ENCODE measurements around the gene RCVRN. TPM values are rescaled to one million over a fixed set of nuclear protein-coding genes. Genes with fewer than 3 reads are reported as not detected.

Gene RCVRN
- polyA plus RNA-seq, 1 experiment = not detected

- ChIA-PET POLR2A (no interaction called here), CTCF (interaction anchor here (3.5 kb wide), 1 partner anchor 13 kb away, joined by 17 read pairs; no protein-coding TSS in a partner anchor)
- TF ChIP-seq, protein P1, sequence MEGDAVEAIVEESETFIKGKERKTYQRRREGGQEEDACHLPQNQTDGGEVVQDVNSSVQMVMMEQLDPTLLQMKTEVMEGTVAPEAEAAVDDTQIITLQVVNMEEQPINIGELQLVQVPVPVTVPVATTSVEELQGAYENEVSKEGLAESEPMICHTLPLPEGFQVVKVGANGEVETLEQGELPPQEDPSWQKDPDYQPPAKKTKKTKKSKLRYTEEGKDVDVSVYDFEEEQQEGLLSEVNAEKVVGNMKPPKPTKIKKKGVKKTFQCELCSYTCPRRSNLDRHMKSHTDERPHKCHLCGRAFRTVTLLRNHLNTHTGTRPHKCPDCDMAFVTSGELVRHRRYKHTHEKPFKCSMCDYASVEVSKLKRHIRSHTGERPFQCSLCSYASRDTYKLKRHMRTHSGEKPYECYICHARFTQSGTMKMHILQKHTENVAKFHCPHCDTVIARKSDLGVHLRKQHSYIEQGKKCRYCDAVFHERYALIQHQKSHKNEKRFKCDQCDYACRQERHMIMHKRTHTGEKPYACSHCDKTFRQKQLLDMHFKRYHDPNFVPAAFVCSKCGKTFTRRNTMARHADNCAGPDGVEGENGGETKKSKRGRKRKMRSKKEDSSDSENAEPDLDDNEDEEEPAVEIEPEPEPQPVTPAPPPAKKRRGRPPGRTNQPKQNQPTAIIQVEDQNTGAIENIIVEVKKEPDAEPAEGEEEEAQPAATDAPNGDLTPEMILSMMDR (IDR thresholded peaks at IDR 0.05; ENCODE audit: insufficient read depth, low read depth, low read length) = no peak
- Histone ChIP-seq H3K36me3 (ENCODE audit: control insufficient read depth, insufficient read depth, low read length) (no peaks in the 10 kb centered on the region), H3K4me3 (ENCODE audit: low read depth, low read length) (no peak overlapping the region), H3K27me3 (ENCODE audit: control insufficient read depth, insufficient read depth, low read length) (no peaks in the 10 kb centered on the region; the same call in 1 of the 2 replicates)
- no peak for DNase-seq (ENCODE audit: low read depth)
Measured at GRCh38 chr17:9937901-9938300, 32.8 kb upstream of the RCVRN start.

GRCh38 chr17:9937241-9937761, 32.2 kb upstream of the RCVRN start:
- POLR2A ChIA-PET = no interaction called here
- CTCF ChIA-PET = interaction anchor here (3.5 kb wide), 1 partner anchor 12 kb away, joined by 17 read pairs; no protein-coding TSS in a partner anchor
- Histone ChIP-seq H3K4me3 (ENCODE audit: low read depth, low read length) (no peak overlapping the region), H3K36me3 (ENCODE audit: control insufficient read depth, insufficient read depth, low read length) (no peaks in the 10 kb centered on the region), H3K27me3 (ENCODE audit: control insufficient read depth, insufficient read depth, low read length) (no peaks in the 10 kb centered on the region; the same call in 1 of the 2 replicates)
- no peak for DNase-seq (ENCODE audit: low read depth)
- TF ChIP-seq, protein P1 (IDR thresholded peaks at IDR 0.05; ENCODE audit: insufficient read depth, low read depth, low read length) = no peak

GRCh38 chr17:9936095-9936494, 31.0 kb upstream of the RCVRN start:
- H3K27me3 ChIP-seq (ENCODE audit: control insufficient read depth, insufficient read depth, low read length) = no peaks in the 10 kb centered on the region; the same call in 1 of the 2 replicates
- TF ChIP-seq, protein P1 (IDR thresholded peaks at IDR 0.05; ENCODE audit: insufficient read depth, low read depth, low read length) = no peak
- no peak overlapping the region for H3K4me3 ChIP-seq (ENCODE audit: low read depth, low read length)
- H3K36me3 ChIP-seq (ENCODE audit: control insufficient read depth, insufficient read depth, low read length) = no peaks in the 10 kb centered on the region
- ChIA-PET POLR2A (no interaction called here), CTCF (interaction anchor here (3.5 kb wide), 1 partner anchor 11 kb away, joined by 17 read pairs; no protein-coding TSS in a partner anchor)
- DNase-seq (ENCODE audit: low read depth) = no peak

DNA sequence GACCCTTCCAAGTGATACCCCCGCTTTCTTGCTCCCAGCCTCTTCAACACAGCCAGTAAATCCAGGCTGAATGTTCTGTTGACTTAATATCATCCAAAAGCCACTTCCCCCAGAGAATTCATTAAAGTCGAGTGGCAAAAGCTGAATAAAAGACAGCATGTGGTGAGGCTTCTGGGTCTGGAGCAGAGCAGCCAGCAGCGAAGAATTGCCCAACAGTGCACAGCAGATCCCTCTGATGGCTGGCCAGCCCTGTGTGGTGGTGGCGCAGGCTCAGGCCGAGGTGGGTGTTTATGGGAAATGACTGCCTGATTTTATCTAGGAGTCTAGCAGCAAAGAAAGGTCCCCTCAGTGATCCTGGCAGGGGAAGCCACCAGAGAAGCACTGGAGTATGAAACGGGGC, 30.3 kb upstream of the RCVRN start:
- no peak for DNase-seq (ENCODE audit: low read depth)
- H3K27me3 ChIP-seq (ENCODE audit: control insufficient read depth, insufficient read depth, low read length) = no peaks in the 10 kb centered on the region; the same call in 1 of the 2 replicates
- H3K36me3 ChIP-seq (ENCODE audit: control insufficient read depth, insufficient read depth, low read length) = no peaks in the 10 kb centered on the region
- ChIA-PET POLR2A (no interaction called here), CTCF (interaction anchor here (3.5 kb wide), 1 partner anchor 10 kb away, joined by 17 read pairs; no protein-coding TSS in a partner anchor)
- H3K4me3 ChIP-seq (ENCODE audit: low read depth, low read length) = no peak overlapping the region
- TF ChIP-seq, protein P1 (IDR thresholded peaks at IDR 0.05; ENCODE audit: insufficient read depth, low read depth, low read length) = no peak

GRCh38 chr17:9934331-9934730, 29.3 kb upstream of the RCVRN start:
- Histone ChIP-seq H3K4me3 (ENCODE audit: low read depth, low read length) (no peak overlapping the region), H3K27me3 (ENCODE audit: control insufficient read depth, insufficient read depth, low read length) (no peaks in the 10 kb centered on the region; the same call in 1 of the 2 replicates), H3K36me3 (ENCODE audit: control insufficient read depth, insufficient read depth, low read length) (no peaks in the 10 kb centered on the region)
- ChIA-PET CTCF (interaction anchor here (3.5 kb wide), 1 partner anchor 9 kb away, joined by 17 read pairs; no protein-coding TSS in a partner anchor), POLR2A (no interaction called here)
- DNase-seq (ENCODE audit: low read depth) = no peak
- TF ChIP-seq, protein P1 (IDR thresholded peaks at IDR 0.05; ENCODE audit: insufficient read depth, low read depth, low read length) = no peak

Data from BJ (cell line).